Pons (tissue), 1 donor: ENCODE results near the gene RPL10.

Experiments used
- DNase-seq: peaks from one replicate; pipeline ENCODE4 v3.0.0-alpha.2; 2016; ENCODE audit warnings: low spot score

RPL10 gene

DNA sequence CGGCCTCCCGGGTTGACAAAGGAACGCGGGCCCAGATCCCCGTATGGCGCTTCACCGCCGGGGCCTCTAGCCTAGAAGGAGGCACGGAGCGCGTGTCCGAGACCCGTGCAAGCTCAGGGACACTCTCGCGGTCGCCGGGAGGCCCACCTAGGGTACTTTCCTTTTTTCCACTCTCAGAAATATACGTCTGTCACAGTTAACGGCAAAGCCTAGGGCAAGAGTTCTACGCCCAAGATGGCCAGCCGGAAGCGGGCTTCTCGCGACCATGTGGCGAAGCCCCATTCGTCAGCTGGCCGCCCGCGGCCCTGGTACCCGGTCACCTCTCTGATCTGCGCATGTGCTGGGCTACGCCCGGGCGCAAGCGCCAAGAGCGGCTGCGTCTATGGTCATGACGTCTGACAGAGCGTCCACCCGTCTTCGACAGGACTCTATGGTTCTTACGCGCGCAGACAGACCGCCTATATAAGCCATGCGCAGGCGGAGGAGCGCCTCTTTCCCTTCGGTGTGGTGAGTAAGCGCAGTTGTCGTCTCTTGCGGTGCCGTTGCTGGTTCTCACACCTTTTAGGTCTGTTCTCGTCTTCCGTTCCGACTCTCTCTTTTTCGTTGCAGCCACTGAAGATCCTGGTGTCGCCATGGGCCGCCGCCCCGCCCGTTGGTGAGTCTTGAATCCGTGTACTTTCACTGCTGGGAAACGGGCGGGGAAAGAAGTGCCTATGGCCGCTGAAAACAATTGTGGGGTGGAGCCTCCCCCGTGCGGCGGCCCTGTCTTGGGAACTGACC is at the start of gene RPL10:
TSS of gene RPL10 (plus strand) at position 490 of the 780 bp plus-strand sequence. CDS start at position 633, 143 bp downstream.
- DNase-seq = peak; percentile 95

DNA sequence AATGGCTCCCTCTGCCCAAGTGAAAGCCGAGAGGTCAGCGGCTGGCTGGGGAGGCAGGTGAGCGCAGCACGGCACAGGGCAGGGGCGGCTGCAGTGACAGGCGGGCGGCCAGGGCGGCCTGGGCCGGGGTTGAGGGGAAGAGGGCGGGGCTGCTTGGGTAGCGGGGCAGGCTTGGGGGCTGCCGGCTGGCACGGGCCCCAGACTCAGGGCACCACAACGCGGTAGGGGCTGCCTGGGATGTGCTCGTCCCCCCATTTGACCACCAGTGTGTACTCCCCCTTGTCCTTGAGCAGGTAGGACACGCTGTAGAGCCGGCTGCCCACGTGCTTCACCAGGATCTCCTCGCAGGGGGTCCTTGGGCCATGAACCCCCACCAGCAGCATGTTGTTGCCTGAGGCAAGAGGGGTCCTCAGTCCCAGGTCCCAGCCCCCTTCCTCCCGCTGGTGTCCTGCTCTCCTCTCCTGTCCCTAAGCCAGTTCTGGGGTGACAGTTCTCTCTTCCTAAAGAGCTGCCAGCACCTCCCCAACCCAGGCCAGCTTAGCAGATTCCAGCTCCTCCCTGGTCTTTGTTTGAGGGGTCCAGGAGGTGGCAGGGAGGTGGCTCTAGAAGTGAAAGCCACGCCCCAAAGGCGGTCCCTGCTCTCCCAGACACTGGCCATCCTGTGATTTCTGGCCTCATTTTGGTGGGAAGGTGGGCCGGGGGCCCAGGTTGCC is 49.4 kb upstream of the RPL10 start:
- no peak for DNase-seq

DNA sequence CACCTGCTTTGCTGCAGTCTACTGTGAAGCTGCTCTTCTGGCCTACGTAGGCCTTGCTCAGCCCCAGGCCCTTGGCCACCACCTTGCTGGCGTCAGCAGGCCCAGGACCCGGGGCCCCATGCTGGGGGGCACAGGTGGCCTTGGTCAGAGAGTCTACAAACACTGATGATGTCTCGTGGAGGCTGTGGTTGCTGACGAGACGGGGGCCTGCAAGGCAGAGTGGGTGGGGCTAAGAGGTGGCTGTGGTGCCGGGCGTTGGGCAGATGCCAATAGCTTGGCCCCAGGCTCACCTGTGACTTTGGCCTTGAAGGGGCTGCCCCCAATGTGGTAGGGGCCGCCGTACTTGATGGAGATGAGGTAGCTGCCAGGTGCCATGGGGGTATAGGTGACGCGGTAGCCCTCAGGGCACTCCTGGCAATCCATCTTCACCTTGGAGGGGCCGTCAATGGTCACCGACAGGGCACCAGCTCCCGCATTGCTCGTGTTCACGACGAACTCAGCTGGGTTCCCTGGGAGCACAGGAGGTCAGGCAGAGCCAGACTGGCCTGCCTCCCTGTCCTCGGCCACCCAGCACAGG is 48.7 kb upstream of the RPL10 start:
- DNase-seq = no peak

DNA sequence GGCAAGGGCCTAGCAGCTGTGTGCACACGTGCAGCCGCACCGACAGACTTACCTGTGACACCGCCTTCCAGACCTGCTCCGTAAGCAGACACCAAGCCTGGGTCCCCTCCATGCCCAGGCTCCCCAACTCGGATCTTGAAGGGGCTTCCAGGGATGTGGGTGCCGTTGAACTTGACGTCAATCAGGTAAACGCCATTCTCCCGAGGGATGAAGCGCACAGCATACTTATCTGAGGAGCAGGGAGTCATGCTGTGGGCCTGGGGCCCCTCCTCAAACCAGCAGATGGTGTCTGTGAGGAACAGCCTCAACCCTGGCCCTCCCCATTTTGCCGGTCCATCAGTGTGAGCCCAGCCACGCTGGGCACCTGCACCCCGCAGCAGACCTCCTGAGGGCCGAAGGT is 48.2 kb upstream of the RPL10 start:
- no peak for DNase-seq

DNA sequence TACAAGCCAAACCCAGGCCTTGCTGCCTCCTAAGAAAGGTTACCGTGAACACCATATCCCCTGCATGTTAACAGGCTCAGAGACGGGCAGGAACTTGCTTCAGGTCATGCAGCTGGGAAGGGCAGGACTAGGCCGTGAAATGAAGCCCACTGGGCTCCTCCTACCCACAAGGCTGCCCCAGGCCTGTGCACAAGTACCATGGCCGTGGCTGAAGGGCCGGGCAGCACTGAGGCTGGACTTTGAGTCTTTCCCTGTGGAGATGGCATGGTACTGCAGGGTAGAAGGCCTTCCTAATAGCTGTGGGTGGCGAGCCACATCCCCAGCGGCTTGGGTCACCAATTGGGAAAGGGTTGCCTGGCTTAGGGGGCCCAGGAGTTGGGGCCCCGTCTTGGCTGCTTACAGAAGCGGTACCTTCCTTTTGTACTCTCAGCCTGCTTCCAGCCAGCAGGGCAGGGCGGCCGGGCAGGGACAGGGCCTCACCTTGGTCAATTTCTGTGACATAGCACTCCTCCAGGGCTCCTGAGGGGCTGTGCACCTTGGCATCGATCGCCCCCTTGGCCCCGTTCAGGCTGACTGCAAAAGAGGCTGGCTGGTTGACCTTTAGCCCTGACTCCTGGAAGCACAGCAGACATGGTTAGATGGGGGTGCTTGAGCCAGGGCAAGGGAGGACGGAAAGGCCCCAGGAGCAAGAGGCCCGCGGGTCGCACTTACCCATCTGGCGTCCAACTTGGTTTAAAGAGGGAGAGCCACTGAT is 47.6 kb upstream of the RPL10 start:
- DNase-seq = no peak

DNA sequence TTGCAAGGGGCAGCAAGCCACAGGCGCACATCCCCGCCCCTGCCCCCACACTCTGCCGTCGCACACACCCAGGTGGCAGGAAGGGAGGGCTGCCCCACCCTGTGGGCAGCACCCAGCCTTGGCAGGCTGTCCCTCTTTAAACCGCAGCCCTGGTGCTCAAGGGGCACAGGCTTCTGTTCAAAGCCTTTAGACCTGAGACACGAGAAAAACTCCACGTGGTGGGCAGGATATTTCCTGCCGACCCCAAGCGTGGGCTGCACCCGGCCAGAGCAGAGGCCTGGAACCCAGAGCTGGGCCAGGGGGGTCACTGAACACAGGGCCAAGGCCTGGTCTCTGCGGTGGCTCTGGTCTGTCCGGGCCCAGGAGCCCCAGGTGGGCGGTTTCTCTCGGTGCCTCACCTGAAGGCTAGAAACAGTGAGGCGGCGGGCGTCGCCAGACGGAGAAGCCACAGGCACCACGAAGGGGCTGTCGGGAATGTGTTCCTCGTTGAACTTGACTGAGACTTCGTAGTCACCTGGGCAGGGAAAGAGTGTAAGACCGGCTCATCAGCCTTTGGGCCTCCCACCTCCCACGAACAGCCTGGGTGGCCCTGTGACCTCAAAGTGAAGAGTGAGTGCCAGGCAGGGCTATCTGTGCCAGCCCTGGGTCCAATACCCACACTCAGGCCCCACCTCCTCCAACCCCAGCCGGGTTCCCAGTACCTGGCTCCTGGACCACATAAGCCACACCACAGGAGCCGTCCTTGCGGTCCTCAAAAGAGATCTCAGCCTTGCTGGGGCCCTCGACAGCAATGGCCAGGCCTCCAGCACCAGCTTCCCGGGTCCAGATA is 46.8 kb upstream of the RPL10 start:
- DNase-seq = no peak

DNA sequence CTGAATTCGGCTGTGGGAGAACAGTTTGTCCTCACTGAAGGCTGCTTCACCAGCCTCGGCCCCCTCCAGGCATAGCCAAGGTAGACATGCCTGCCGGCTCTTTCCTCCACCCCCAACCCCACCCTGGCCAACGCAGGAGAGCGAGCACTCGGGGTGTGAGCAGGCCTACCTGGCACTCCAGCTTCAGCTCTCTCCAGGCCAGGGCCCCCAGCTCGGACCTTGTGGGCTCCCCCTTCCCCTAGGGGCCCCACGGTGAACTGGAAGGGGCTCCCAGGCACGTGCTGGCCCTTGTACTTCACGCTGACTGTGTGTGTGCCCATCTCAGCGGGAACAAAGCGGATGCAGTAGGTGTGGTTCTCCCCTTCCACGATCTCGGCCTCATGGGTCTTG is 46.2 kb upstream of the RPL10 start:
- DNase-seq = no peak

DNA sequence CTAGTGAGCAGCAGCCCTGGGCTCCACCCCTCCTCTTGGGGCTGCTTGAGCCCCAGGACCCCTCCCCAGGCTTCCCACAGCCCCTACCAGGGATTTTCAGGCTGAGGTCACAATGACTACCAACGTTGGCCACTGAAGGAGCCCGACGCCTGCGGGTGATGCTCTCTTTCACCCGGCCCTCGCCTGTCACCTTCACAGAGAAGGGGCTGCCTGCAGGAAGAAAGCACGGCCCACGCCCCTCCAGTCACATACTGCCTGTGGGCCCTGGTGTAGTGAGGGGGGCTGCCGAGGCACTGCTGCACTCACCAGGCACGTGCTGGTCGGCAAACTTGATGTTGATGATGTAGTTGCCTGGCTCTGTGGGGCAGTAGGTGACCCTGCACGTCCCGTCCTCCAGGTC is 45.7 kb upstream of the RPL10 start:
- no peak for DNase-seq

DNA sequence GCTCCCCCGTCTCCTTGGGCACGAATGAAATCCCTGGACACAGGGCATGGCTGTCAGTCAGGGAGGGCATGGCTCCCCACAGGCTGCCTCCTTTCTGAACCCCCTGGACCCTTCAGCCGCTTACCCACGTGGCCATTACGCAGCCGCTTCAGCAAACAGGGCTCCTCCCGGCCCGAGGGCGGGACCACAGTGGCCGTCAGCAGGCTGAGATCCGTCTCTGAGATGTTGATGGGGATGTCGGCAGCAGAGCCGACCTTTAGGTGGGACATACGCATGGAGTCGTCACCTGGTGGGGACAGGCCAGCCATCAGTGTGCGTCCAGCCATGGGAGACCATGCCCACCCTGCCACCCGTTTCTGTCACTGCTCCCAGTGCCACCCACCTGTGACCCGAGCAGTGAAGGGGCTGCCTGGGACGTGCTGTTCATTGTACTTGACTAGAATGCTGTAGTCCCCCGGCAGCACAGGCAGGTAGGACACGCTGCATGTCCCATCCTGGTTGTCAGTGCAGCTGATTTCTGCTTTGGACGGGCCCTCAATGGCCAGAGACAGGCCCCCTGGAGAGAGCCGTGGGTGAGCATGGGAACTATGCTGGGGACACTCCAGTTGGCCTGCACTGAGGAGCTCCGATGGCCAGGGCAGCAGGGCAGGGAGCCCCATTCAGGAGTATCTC is 44.9 kb upstream of the RPL10 start:
- no peak for DNase-seq

DNA sequence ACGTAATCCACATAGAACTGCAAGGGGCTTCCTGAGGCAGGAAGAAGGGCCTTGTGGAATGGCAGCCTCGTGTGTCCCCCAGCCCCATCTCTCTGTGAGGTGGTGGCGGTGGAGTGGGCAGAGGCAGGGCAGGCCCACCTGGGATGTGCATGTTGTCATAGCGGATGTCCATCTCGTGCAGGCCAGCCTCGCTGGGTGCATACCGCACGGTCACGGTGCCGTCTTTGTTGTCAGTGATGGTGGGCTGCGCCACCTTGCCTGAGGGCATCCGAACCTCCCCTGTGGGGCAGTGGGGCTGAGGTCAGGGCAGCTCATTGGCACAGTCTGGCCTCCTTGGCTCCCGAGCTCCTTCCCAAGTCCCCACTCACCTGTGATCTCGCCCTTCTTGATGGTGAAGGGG is 44.2 kb upstream of the RPL10 start:
- no peak for DNase-seq

DNA sequence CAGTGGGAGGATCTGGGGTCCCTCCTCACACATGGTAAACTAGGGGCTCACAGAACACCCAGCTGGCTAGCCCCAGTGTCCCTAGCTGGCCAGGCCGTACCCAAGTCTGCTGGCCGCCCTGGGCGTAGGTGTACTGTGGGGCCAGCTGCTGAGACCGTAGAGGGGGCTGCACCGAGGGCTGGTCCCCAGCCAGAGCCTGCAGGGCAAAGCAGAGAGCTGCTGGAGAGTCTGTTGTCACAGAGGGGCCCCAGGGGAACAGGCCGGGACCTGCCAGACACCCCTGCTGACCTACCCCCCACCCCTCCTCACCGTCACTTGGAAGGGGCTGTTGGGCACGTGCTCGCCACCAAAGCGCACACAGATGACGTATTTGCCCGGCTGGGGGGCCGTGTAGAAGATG is 43.7 kb upstream of the RPL10 start:
- DNase-seq = no peak

DNA sequence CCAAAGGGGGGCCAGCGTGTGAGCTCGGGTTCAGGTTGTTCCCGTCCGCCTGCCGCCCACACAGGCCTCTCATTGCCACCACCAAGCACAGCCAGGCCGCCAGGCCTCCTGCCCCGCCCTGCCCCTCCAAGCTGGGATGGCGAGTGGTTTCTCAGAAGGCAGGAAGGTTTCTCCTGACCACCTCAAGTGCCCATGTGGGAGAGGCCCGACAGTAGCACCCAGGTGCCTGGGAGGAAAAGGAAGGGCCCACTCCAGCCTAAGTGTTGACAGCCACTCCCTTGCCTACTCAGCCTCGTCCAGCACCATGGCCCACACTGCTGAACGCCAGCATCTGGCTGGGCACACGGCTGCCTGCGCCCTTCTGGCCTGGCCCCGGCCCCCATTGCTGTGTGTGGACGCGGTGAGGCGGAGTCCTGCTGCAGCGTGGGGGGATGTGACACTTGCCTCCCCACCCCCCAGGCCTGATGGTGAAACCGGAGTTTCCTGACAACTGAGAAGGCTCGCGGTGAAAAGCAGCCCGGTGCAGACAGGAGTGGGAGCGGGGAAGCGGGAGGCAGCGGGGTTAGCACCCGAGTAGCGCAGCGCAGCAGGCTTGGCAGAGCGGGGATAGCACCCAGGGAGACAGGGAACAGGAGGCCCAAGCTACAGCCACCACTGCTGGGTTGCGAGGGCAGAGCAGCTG is 42.9 kb upstream of the RPL10 start:
- no peak for DNase-seq

DNA sequence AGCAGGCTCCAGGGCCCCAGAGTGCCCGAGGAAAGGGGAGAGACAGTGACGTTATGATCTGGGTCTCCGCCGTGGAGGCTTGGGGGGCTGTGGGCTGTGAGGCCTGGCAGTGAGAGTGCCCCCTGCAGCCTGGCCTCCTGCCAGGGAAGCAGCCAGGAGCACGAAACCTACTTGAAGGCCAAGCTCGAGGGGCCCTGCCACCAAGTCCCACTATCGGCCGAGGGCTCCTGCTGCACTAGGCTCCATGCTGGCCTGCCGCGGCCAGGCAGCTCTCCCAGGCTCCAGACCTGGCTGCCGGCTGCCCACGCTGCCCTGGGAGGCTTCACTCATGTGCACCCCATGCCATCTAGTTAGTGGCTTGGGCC is 42.4 kb upstream of the RPL10 start:
- no peak for DNase-seq

DNA sequence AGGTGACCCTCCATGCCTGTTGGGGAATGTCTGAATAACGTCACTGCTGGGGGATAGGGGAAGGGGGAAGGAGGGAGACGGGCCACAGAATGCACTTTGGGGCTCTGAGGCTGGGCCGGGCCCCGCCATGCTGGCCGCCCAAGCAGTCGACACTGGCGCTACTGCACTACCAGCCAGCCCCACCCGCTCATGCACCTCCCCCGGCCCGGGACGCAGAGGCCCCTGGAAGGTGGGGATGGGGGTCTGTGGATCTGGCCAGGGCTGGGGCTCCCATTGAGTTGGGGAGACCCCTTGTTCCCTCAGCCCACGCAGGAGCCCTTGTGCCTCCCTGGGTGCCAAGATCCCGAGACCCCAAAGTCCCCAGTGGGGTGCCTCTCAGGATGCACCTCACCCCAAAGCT is 41.6 kb upstream of the RPL10 start:
- no peak for DNase-seq

DNA sequence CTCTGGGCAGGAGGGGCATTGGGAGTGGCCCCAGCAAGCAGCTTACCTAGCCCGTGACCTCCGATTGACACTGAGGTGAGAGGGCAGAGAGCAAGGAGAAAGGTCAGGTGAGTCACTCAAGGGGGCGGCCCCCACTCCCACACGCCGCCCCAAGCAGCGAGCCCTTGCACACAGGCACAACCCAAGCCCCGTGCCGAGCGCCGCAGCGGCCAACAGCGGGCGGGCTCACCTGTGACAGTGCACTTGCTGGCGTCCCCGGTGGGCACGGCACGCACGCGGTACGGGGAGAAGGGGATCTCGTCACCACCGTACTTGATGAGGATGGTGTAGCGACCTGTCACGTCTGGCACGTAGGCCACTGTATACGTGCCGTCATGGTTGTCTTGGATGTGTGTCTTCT is 41.0 kb upstream of the RPL10 start:
- no peak for DNase-seq

DNA sequence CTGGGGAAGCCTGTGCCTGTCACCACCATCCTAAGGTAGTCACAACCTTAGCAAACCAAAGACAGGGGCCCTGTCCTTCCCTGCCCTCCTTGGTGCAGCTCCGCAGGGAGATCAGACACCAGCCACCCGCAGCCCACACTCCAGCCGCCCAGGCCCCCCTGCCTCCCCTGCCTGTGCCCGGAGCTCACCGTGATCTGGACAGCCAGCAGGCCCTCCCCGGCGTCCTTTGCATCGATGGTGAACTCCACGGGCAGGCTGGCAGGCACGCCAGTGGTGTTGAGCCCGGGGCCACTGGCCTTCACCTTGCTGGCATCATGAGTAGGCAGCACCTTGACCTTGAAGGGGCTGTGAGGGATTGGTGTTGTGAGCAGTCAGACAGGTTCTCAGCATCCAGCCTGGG is 40.2 kb upstream of the RPL10 start:
- DNase-seq = no peak

DNA sequence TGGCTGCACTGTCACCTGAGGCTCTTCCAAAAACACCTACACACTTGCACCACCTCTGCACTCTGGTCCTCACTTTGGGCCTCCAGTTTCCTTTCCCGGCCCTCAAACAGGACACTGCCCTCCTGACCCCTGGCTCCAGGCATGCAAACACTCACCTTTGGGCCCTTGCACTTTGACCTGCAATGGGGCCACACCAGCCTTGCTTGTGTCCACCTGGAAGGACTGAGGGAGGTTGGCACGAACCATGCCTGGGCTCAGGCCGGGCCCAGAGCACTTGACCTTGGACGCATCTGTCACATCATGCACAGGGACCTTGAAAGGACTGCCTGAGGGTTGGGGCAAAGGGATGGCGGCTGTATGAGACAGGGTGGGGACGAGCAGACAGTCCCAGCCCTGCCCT is 39.3 kb upstream of the RPL10 start:
- no peak for DNase-seq

DNA sequence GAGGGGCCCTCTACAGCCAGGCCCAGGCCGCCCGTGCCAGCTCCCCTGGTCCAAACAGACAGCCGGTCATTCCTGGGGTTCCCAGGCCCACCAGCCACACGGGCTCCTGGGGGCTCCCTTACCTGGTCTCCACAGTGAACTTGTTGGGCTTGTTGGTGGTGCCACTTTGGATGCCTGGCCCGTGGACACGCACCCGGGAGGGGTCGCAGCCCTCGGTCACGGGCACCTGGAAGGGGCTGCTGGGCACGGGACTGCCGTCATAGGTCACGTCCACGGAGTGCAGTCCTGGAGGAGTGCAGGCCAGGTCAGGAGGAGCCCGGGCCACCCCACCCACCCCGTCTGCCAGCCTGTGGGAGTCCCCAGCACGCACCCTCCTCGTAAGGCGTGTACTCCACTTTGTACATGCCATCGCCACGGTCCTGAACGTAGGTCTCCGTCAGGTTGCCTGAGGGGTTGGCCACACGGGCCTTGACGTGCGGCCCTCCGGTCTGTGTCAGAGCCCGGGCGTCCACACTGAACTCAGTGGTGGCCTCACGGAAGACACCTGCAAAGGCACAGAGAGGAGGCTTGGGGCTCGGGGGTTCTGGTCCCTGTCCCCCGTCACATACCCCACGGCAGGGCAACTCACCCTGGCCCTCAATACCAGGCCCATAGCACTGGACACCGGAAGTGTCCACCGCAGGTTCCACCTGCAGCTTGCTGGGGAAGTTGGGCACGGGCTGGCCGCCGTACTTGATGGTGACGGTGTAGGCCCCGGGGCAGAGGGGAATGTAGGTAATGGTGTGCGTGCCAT is 38.6 kb upstream of the RPL10 start:
- DNase-seq = no peak

DNA sequence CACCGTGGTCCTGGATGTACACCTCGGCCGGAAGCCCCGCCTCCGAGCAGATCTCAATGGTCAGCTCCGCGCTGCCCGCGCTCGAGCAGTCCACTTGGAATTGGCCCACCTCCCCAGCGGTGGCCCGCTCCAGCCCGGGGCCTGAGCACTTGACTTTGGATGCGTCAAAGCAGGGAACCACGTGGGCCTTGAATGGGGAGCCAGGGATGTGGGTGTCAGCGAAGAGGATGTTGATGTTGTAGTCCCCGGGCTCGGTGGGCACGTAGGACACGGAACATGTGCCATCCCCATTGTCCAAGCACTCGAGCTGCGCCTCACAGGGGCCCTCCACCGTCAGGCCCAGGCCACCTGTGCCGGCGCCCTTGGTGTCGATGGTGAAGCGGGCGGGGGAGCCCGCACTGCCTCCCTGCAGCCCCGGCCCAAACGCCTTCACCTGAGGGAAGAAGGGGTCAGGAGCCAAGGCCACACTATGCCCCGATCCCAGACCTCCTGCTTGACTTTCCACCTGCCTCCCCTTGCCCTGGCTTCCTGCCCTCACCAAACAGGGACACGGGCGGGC is 37.9 kb upstream of the RPL10 start:
- DNase-seq = no peak
